ENCODE measurements around the gene PHF11.
"Not testable (repeated sequence)": the region's sequence is repeated elsewhere in the genome, so short reads cannot be mapped to it uniquely, and the experiment has no call there.

GRCh38 chr13:49565461-49565860 is 69.7 kb downstream of the PHF11 start:
- not testable (repeated sequence) for TF ChIP-seq MAX (IDR thresholded peaks at IDR 0.05); RNF2 (IDR thresholded peaks at IDR 0.05; ENCODE audit: borderline replicate concordance, low read depth); RAD21 (conservative IDR thresholded peaks at IDR 0.05 in 1 of 2, IDR thresholded peaks at IDR 0.05 in 1 of 2); ZC3H11A (IDR thresholded peaks at IDR 0.05); CTCF (IDR thresholded peaks at IDR 0.05); NR3C1 (IDR thresholded peaks at IDR 0.05); EP300 (IDR thresholded peaks at IDR 0.05); KDM1A (IDR thresholded peaks at IDR 0.05; ENCODE audit: low read depth); CEBPB (IDR thresholded peaks at IDR 0.05); RARB (CRISPR knock-in tag; IDR thresholded peaks at IDR 0.05); HDAC2 (IDR thresholded peaks at IDR 0.05); POLR2A (IDR thresholded peaks at IDR 0.05; ENCODE audit: low read length); JUNB (IDR thresholded peaks at IDR 0.05); ZFP36 (IDR thresholded peaks at IDR 0.05; ENCODE audit: borderline replicate concordance, partially characterized antibody)
